Transverse colon (tissue), 4 donors: Measurements from ENCODE around the gene SCAMP4. TPM values are rescaled to one million over a fixed set of nuclear protein-coding genes. Genes with fewer than 3 reads are reported as not detected.

Source experiments
- DNase-seq: peaks from one replicate; pipeline ENCODE4 v3.0.0-alpha.2; 2019
- H3K27ac ChIP-seq, 4 donors: fragments of 200-600 bp; sonication (generic); 2 replicates each; pipeline ENCODE4 v1.5.1; 2016 to 2018; ENCODE audit warnings: inconsistent platforms in 4 of 4
- H3K27me3 ChIP-seq: fragments of 200-600 bp; sonication (generic); 2 replicates; pipeline ENCODE4 v1.5.1; 2017; ENCODE audit warnings: inconsistent platforms
- H3K36me3 ChIP-seq, 4 donors: fragments of 200-600 bp; sonication (generic); 2 replicates each; pipeline ENCODE4 v1.5.1; 2017 to 2019; ENCODE audit warnings: inconsistent platforms in 4 of 4
- H3K4me1 ChIP-seq, 4 donors: fragments of 200-600 bp; sonication (generic); 2 replicates each; pipeline ENCODE4 v1.5.1; 2017 to 2020; ENCODE audit warnings: inconsistent platforms in 4 of 4
- H3K4me3 ChIP-seq, 4 donors: fragments of 200-600 bp; sonication (generic); 1 replicate in 1 of 4; 2 replicates in 3 of 4; pipeline versions ENCODE4 v1.5.1 to v1.6.1; 2017 to 2019; ENCODE audit warnings: inconsistent platforms in 4 of 4
- H3K9me3 ChIP-seq, 2 donors: fragments of 200-600 bp; sonication (generic); 2 replicates each; pipeline ENCODE4 v1.5.1; 2017 to 2019; ENCODE audit warnings: inconsistent platforms in 2 of 2
- EP300 ChIP-seq: sonication (generic); formaldehyde crosslinking; IDR thresholded peaks from one replicate; pipeline ENCODE4 v1.6.1; 2017; ENCODE audit warnings: antibody characterized with exemption, low read depth
- POLR2A ChIP-seq: fragments of 450-650 bp; IDR thresholded peaks from one replicate; pipeline ENCODE4 v1.6.1; 2016; ENCODE audit warnings: antibody characterized with exemption, mild to moderate bottlenecking, moderate library complexity
- POLR2AphosphoS5 ChIP-seq, 3 donors: sonication (generic); formaldehyde crosslinking; IDR thresholded peaks; one replicate each; pipeline ENCODE4 v1.6.1; 2016; ENCODE audit warnings: antibody characterized with exemption in 3 of 3
- WGBS, 2 donors: methylation state at CpG; one replicate each; pipeline ENCODE4 v1.1.5; 2018; ENCODE audit warnings: low coverage in 1 of 2; 5-methylcytosine and 5-hydroxymethylcytosine counted together
- in situ Hi-C, 4 donors: fragments of 200-750 bp; cut with MboI; loops; one replicate each; pipeline versions ENCODE4 v1.15.0 to v1.15.1; 2017; ENCODE audit warnings: low sequenced_read_pairs in 3 of 4, low pct_ligation_motif_present in 1 of 4, low pct_unique_long_range_greater_than_20kb in 1 of 4
- intact Hi-C: fragments of 100-400 bp; cut with DNase I; formaldehyde crosslinking; loops from one replicate; pipeline ENCODE4 v1.15.1; 2023; ENCODE audit warnings: low total_unique reads
- total RNA-seq, 4 donors: library from RNA; depleted of rRNA; stranded (reverse); fragments of >200 nt; gene quantifications; one replicate each; pipeline ENCODE4 v1.1.0, GENCODE V29; 2016
- TF ChIP-seq, protein P1 (sequence below), 5 experiments: fragments of 200-600 bp in 3 of 5; fragments of 450-650 bp in 2 of 5; sonication (generic) in 3 of 5; IDR thresholded peaks; 1 replicate in 2 of 5; 2 replicates in 3 of 5; pipeline ENCODE4 v1.5.1; 2016 to 2017; ENCODE audit warnings: antibody characterized with exemption in 5 of 5, inconsistent platforms in 3 of 5, mild to moderate bottlenecking in 2 of 5, moderate library complexity in 1 of 5

The SCAMP4 gene
- total RNA-seq, 4 donors from 2014 or later, result 25.1 to 119 (median 86.6) TPM

GRCh38 chr19:1914826-1915341 is 9.7 kb downstream of the SCAMP4 start:
- no peaks in the 10 kb centered on the region for H3K9me3 ChIP-seq
- H3K4me3 ChIP-seq, result no peak overlapping the region
- 91% methylated on average over 23 of the region's 23 CpGs; no CpG with 5 or more reads in 1 of the 2 donors for WGBS, 2 donors
- H3K27ac ChIP-seq, result no peak overlapping the region
- peaks cover 0 to 21% (median 8%) of the 10 kb centered on the region in 4 donors for H3K36me3 ChIP-seq
- no peak for DNase-seq
- peaks cover 3 to 12% (median 6%) of the 10 kb centered on the region in 4 donors for H3K4me1 ChIP-seq
- intact Hi-C loops (no loop called here), in situ Hi-C loops (no loop called here)
- TF ChIP-seq EP300 (no peak), POLR2AphosphoS5 (IDR thresholded peaks at IDR 0.05) (no peak), POLR2A (no peak)
- TF ChIP-seq, protein P1, sequence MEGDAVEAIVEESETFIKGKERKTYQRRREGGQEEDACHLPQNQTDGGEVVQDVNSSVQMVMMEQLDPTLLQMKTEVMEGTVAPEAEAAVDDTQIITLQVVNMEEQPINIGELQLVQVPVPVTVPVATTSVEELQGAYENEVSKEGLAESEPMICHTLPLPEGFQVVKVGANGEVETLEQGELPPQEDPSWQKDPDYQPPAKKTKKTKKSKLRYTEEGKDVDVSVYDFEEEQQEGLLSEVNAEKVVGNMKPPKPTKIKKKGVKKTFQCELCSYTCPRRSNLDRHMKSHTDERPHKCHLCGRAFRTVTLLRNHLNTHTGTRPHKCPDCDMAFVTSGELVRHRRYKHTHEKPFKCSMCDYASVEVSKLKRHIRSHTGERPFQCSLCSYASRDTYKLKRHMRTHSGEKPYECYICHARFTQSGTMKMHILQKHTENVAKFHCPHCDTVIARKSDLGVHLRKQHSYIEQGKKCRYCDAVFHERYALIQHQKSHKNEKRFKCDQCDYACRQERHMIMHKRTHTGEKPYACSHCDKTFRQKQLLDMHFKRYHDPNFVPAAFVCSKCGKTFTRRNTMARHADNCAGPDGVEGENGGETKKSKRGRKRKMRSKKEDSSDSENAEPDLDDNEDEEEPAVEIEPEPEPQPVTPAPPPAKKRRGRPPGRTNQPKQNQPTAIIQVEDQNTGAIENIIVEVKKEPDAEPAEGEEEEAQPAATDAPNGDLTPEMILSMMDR (IDR thresholded peaks at IDR 0.05), result no peak
- H3K27me3 ChIP-seq, result no peaks in the 10 kb centered on the region

DNA sequence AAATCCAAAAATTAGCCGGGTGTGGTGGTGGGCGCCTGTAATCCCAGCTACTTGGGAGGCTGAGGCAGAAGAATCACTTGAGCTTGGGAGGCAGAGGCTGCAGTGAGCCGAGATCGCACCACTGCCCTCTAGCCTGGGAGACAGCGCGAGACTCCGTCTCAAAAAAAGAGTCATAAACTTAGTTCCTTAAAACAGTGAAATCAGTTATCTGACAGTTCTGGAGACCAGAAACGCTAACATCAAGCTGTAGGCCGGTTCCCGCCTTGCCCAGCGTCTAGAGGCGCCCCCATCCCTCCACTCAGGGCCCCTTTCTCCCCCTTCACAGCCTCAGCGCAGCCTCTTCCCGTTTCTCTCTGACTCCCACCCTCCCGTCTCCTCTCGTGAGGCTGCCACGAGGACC is 11.9 kb downstream of the SCAMP4 start:
- intact Hi-C loops, result no loop called here
- peaks cover 0 to 33% (median 15%) of the 10 kb centered on the region in 4 donors for H3K36me3 ChIP-seq

GRCh38 chr19:1917926-1918325 is 12.7 kb downstream of the SCAMP4 start:
- intact Hi-C loops, result no loop called here

More for the DNA sequence above, 11.9 kb downstream of the SCAMP4 start:
- TF ChIP-seq POLR2A, result no peak
- TF ChIP-seq, protein P1 (IDR thresholded peaks at IDR 0.05), result no peak
- no peak for TF ChIP-seq EP300
- no peak for TF ChIP-seq POLR2AphosphoS5 (IDR thresholded peaks at IDR 0.05)
- no peaks in the 10 kb centered on the region for H3K27me3 ChIP-seq
- peaks cover 0 to 4% (median 1%) of the 10 kb centered on the region in 4 donors for H3K4me1 ChIP-seq
- WGBS, 2 donors, result 78 to 84% methylated on average over 6 to 17 of the region's 17 CpGs
- H3K4me3 ChIP-seq, result no peak overlapping the region
- no peak for DNase-seq
- in situ Hi-C loops, result no loop called here
- no peak overlapping the region for H3K27ac ChIP-seq
- H3K9me3 ChIP-seq, result no peaks in the 10 kb centered on the region

DNA sequence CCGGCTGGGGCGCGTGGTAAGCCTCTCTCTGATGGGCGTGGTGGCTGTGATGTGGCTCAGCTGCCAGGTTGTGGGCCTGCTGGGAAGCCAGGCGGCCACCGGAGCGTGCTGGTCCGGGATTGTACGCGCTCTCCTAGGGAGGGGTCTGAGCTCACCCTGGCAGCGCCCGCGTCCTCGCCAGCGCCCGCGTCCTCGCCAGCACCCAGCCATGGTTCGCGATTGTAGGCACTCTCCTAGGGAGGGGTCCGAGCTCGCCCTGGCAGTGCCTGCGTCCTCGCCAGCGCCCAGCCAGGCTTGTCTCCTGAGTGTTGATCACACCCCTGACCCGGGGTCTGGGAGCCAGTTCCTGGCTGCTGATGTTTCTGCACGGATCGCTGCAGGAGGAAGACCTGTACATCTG is 13.8 kb downstream of the SCAMP4 start:
- in situ Hi-C loops (no loop called here), intact Hi-C loops (no loop called here)
- Histone ChIP-seq H3K9me3 (no peaks in the 10 kb centered on the region), H3K36me3 (peaks cover 0 to 33% (median 10%) of the 10 kb centered on the region in 4 donors), H3K27me3 (no peaks in the 10 kb centered on the region), H3K27ac (no peak overlapping the region), H3K4me3 (no peak overlapping the region), H3K4me1 (no peaks in the 10 kb centered on the region)
- no peak for DNase-seq
- 96 to 100% methylated on average over 2 to 18 of the region's 28 CpGs for WGBS, 2 donors
- TF ChIP-seq POLR2AphosphoS5 (IDR thresholded peaks at IDR 0.05) (no peak), POLR2A (no peak), EP300 (no peak)
- TF ChIP-seq, protein P1 (IDR thresholded peaks at IDR 0.05), result no peak

More at GRCh38 chr19:1917926-1918325, 12.7 kb downstream of the SCAMP4 start:
- no peaks in the 10 kb centered on the region for H3K9me3 ChIP-seq
- TF ChIP-seq, protein P1 (IDR thresholded peaks at IDR 0.05), result no peak
- TF ChIP-seq EP300, result no peak
- TF ChIP-seq POLR2AphosphoS5 (IDR thresholded peaks at IDR 0.05), result no peak
- no peak for TF ChIP-seq POLR2A
- H3K27ac ChIP-seq, result no peak overlapping the region
- no peak overlapping the region for H3K4me3 ChIP-seq
- no peaks in the 10 kb centered on the region for H3K27me3 ChIP-seq
- in situ Hi-C loops, result no loop called here
- H3K4me1 ChIP-seq, result no peaks in the 10 kb centered on the region
- WGBS, 2 donors, result 93% methylated on average over 25 of the region's 25 CpGs; no CpG with 5 or more reads in 1 of the 2 donors
- DNase-seq, result no peak
- H3K36me3 ChIP-seq, result peaks cover 0 to 29% (median 12%) of the 10 kb centered on the region in 4 donors
